Measurements from ENCODE around the gene MAGI1.

The MAGI1 gene

DNA sequence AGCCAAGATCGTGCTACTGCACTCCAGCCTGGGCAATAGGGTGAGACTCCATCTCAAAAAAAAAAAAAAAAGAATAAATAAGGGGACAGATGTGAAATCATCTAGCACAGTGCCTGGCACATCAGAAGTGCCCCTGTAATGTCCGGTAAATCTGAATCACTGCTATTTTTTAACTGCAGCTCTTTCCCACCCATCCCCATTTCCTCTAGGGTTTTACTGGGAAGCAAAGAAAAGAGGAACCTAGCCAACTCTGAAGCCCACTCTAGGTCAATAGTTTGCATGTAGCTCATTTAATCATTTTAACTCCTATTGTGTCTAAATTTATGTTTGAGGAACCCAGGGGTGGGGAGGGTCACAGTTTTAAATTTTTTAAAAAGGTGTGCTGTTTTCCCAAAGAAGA, 26.0 kb downstream of the MAGI1 start:
- Histone ChIP-seq H4K20me1 (ENCODE audit: insufficient read depth) (no peaks in the 10 kb centered on the region), H3K79me2 (ENCODE audit: insufficient read depth, low read depth) (no peaks in the 10 kb centered on the region), H2AFZ (ENCODE audit: low read depth) (no peak overlapping the region), H3K4me3 (IDR thresholded peaks at IDR 0.05; ENCODE audit: insufficient read depth, low read depth, low read length) (no peak overlapping the region), H3K4me1 (ENCODE audit: low read depth, poor library complexity, severe bottlenecking) (no peaks in the 10 kb centered on the region), H3K27ac (no peak overlapping the region), H3K27me3 (ENCODE audit: insufficient read depth, low read depth) (no peaks in the 10 kb centered on the region), H3K36me3 (ENCODE audit: insufficient read depth) (no peaks in the 10 kb centered on the region), H3K9ac (no peak overlapping the region), H3K4me2 (no peak overlapping the region)
- TF ChIP-seq CTCF (conservative IDR thresholded peaks at IDR 0.05; ENCODE audit: low read depth, low read length) = no peak

DNA sequence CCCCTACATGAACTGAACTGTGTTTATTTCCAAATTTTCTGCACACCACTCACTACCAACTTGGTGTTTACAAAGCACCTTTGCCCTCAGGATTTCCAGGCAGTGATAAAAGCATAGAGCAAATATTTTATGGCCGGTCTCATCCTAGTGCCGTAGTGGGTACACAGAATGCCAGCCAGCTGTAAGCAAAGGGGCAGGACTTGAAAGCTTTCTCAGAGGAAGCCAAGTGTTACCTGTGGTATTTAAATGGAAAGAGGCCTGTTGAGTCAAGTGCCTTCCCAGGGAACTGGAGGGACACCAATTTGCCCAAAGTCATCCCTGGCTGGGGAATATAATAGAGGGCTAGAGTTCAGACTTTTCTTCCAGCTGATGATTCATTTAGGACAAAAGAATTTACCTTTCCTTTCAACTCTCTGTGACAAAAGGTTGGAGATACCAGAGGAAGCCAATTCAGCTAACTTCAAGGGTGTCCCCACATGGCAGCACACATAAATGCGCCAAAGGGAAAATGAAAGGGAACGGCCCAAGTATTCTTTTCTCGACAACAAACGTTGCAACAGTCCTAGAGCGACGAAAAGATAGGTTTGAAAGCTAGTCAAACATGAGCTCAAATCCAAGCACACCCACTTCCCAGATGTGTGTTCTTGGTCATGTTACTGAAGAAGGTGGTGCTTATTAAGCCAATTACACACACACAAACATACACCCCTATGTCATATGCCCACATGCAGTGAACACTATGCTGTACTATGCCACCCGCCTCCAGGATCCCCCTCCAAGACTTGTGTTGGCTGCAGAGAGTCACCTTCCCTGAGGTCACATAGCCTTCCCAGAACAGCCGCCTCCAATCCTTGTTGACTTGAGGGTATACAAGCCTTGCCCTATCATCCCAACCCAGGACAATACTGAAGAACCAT, 27.7 kb downstream of the MAGI1 start:
- Histone ChIP-seq H4K20me1 (ENCODE audit: insufficient read depth) (no peaks in the 10 kb centered on the region), H3K9ac (no peak overlapping the region), H3K27ac (no peak overlapping the region), H3K27me3 (ENCODE audit: insufficient read depth, low read depth) (no peaks in the 10 kb centered on the region), H3K36me3 (ENCODE audit: insufficient read depth) (no peaks in the 10 kb centered on the region), H2AFZ (ENCODE audit: low read depth) (no peak overlapping the region), H3K4me3 (IDR thresholded peaks at IDR 0.05; ENCODE audit: insufficient read depth, low read depth, low read length) (no peak overlapping the region), H3K4me1 (ENCODE audit: low read depth, poor library complexity, severe bottlenecking) (no peaks in the 10 kb centered on the region), H3K79me2 (ENCODE audit: insufficient read depth, low read depth) (no peaks in the 10 kb centered on the region), H3K4me2 (no peak overlapping the region)
- no peak for TF ChIP-seq CTCF (conservative IDR thresholded peaks at IDR 0.05; ENCODE audit: low read depth, low read length)

DNA sequence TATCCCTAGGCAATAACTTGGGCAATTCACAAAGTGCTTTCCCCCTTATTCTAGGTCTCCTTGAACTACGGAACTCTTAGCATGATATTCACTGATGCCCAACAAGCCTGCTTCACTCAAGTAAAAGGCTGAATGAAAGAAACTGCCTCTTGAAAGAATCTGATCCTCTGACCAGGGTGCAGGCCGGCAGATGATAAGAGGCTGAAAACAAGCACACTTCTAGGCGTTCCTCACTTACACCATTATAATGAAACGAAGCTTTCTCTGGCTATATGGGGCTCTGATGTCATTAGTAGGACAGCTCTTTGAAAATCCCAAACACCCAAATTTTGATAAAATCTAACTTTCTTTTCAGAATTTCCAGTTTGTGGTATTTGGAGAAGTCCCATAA, 28.4 kb downstream of the MAGI1 start:
- Histone ChIP-seq H3K9ac (no peak overlapping the region), H3K36me3 (ENCODE audit: insufficient read depth) (no peaks in the 10 kb centered on the region), H3K4me1 (ENCODE audit: low read depth, poor library complexity, severe bottlenecking) (no peaks in the 10 kb centered on the region), H4K20me1 (ENCODE audit: insufficient read depth) (no peaks in the 10 kb centered on the region), H2AFZ (ENCODE audit: low read depth) (no peak overlapping the region), H3K27ac (no peak overlapping the region), H3K79me2 (ENCODE audit: insufficient read depth, low read depth) (no peaks in the 10 kb centered on the region), H3K27me3 (ENCODE audit: insufficient read depth, low read depth) (no peaks in the 10 kb centered on the region), H3K4me3 (IDR thresholded peaks at IDR 0.05; ENCODE audit: insufficient read depth, low read depth, low read length) (no peak overlapping the region), H3K4me2 (no peak overlapping the region)
- TF ChIP-seq CTCF (conservative IDR thresholded peaks at IDR 0.05; ENCODE audit: low read depth, low read length) = no peak

DNA sequence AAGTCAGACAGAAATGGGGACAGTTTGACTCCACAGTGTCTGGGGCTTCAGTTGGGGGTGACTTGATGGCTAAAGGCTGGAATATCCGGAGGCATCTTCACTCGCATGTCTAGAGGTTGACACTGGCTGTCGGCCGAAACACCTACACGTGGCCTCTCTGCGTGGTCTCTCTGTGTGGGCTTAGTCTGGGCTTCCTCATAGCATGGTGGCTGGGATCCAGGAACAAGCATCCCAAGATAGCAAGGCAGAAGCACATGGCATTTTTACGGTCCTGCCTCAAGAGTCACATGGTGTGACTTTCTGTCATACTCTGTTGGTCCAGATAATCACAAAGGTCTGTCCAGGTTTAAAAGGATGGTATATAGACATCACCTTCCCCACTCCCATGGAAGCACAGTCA, 34.5 kb downstream of the MAGI1 start:
- no peaks in the 10 kb centered on the region for H3K36me3 ChIP-seq (ENCODE audit: insufficient read depth)
- H3K4me3 ChIP-seq (IDR thresholded peaks at IDR 0.05; ENCODE audit: insufficient read depth, low read depth, low read length) = no peak overlapping the region
- no peak for TF ChIP-seq CTCF (conservative IDR thresholded peaks at IDR 0.05; ENCODE audit: low read depth, low read length)
- no peaks in the 10 kb centered on the region for H4K20me1 ChIP-seq (ENCODE audit: insufficient read depth)
- no peaks in the 10 kb centered on the region for H3K27me3 ChIP-seq (ENCODE audit: insufficient read depth, low read depth)
- no peak overlapping the region for H2AFZ ChIP-seq (ENCODE audit: low read depth)
- no peak overlapping the region for H3K27ac ChIP-seq
- H3K9ac ChIP-seq = no peak overlapping the region
- no peak overlapping the region for H3K4me2 ChIP-seq
- H3K79me2 ChIP-seq (ENCODE audit: insufficient read depth, low read depth) = no peaks in the 10 kb centered on the region
- H3K4me1 ChIP-seq (ENCODE audit: low read depth, poor library complexity, severe bottlenecking) = no peaks in the 10 kb centered on the region
